D721Med (cell line): ENCODE measurements around the gene NEK10.

ENCODE experiments used
- DNase-seq: peaks from one replicate; pipeline ENCODE4 v3.0.0; 2011; ENCODE audit warnings: low spot score; ENCODE audit not compliant: insufficient read length
- FAIRE-seq: peaks from 2 replicates; lab custom pipeline; 2011; peaks lifted over from hg19 to GRCh38; lab: Jason Lieb, UNC
- CTCF ChIP-seq: IDR thresholded peaks from 2 replicates; pipeline ENCODE4 v1.5.1; 2012; ENCODE audit warnings: mild to moderate bottlenecking, control low read depth; ENCODE audit not compliant: insufficient read depth; ENCODE audit errors: missing control alignments

NEK10 gene

DNA sequence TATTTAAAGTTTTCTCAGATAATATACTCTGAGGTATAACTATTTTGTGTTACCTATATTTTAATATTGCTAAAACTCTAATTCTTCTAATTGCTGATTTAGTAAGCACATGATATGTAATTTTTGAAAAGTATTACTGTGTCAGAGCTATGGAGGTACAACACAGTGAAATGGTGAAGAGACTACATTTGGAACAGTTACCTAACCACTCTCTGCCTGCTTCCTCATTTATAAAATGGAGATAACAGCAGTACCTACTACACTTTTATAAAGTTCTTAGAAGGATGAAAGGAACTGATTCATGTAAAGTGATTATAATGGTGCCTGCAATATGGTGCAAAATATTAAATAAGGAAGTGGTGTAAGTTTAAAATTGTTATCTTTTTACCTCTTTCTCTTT lies 16.3 kb upstream of the NEK10 start:
- TF ChIP-seq CTCF, result no peak
- no peak for DNase-seq
- peak; percentile 38 for FAIRE-seq

DNA sequence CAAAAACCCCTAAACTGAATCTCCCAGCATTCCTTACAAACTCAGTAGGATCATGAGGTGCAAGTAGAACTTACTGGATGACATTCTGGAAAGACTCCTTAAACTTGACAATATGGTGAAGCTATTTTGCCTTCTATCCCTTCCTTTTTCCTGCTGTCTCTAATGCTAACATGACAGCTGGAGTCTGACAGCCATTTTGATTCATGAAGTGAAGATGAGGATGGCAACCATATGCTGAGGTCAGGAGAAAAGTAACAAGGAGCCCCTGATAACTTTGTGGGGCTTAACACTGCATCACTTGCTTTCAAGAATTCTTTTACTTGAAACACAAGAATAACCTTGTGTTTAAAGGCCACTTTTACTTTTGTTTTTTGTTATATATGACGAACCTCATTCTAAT lies 15.0 kb upstream of the NEK10 start:
- DNase-seq (no peak), FAIRE-seq (no peak)
- no peak for TF ChIP-seq CTCF

DNA sequence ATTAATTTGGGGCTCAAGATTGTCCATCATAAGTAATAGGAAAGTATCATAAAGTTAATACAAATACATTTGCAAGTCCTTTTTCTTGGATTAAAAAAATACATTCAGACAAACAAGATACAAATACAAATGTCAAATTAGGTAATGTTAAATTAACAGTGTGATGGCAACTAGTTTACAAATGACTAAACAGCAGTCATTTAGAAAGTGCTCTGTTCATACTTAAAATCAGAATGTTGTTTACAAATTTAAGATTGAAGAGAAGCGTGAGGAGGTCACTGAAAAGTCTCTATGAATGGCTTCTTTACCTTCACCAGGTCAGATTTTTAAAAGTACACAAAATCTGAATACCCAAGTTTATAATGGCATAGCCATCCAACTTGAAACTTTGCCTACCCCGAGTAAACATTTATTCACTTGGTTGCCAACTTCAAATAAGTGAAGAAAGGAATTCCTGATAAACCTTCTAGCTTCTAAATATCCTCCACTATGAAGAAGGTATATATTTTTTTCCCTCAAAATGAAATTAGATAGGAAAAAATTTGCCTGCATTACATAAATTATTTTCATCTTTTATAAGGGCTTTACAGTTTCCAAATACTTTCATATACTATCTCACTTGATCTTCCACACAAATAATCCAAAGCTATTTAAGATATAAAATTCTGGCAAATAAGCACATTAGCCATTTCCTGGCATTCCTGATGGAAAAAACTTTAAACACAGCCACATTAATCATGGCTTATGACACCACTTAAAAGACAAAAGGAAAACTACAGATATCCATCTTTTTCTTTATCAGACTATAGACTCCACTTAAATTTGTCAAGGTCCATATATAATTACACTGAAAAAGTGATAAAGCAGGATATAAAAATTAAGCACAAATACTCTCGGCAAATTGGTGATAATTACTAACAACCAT lies 11.5 kb upstream of the NEK10 start:
- FAIRE-seq (no peak), DNase-seq (no peak)
- no peak for TF ChIP-seq CTCF

GRCh38 chr3:27378331-27378730 lies 9.1 kb upstream of the NEK10 start:
- TF ChIP-seq CTCF, result no peak
- peak; percentile 95 for FAIRE-seq
- no peak for DNase-seq

DNA sequence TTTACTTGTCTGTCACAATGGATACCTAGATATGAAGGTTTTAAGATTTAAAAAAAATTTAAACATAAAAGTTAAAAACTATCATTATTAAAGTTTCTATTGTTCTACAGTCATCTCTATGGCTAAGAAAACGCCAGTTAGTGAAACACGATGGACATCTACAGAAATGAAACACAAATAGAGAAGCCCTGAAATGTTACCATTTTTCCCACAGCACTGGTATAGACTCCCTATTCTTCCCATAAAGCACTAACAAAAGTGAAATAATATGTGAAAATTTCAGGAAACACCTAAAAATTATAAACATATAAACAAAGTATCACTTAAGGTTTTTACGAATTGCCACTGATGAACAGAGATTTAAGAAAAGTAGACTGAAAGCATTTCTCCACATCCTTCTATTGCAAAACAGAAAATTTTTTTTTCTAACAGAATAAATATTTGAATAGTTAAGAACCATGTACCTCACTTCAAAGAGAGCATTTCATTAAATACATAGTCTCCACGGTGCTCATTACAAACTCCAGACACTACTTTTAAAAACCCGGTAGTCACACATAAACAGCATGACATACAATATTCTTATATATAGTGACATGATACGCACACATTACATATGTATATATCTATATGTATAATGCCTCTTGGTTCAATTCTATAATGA lies 7.1 kb upstream of the NEK10 start:
- TF ChIP-seq CTCF, result no peak
- FAIRE-seq (no peak), DNase-seq (no peak)

GRCh38 chr3:27366062-27366591 lies 3.1 kb downstream of the NEK10 start:
- no peak for FAIRE-seq
- no peak for DNase-seq
- TF ChIP-seq CTCF, result no peak
